GM12873 (cell line): ENCODE measurements around the gene PGC.

ENCODE experiments used
- CTCF ChIP-seq: IDR thresholded peaks from 2 replicates; pipeline ENCODE4 v1.5.1; 2012; ENCODE audit warnings: low read depth, mild to moderate bottlenecking, moderate library complexity, low read length, control low read depth; ENCODE audit not compliant: insufficient read depth; ENCODE audit errors: missing control alignments

PGC gene

GRCh38 chr6:41734666-41735426 lies 12.4 kb downstream of the PGC start:
- no peak for TF ChIP-seq CTCF

- peak; percentile 4 for TF ChIP-seq CTCF
Measured at GRCh38 chr6:41733707-41734665, 13.2 kb downstream of the PGC start.

- TF ChIP-seq CTCF, result no peak
Measured at GRCh38 chr6:41733360-41733706, 13.9 kb downstream of the PGC start.

GRCh38 chr6:41732591-41733359 lies 14.4 kb downstream of the PGC start:
- no peak for TF ChIP-seq CTCF

GRCh38 chr6:41732149-41732548 lies 15.0 kb downstream of the PGC start:
- no peak for TF ChIP-seq CTCF

GRCh38 chr6:41731561-41732086 lies 15.6 kb downstream of the PGC start:
- TF ChIP-seq CTCF, result no peak
